B cell (primary cell): ENCODE data around the gene C2orf81. TPM values are rescaled to one million over a fixed set of nuclear protein-coding genes. Genes with fewer than 3 reads are reported as not detected.
A peak's percentile ranks its signal among the peaks of the same experiment; 100 is the strongest.

Experiments used
- ATAC-seq: fragments of 200-7000 bp; cut with Tn5 transposase; one replicate; pipeline ENCODE4 v1.10.0; 2021; ENCODE audit warnings: low read depth, mild to moderate bottlenecking, moderate number of reproducible peaks, moderate library complexity
- CTCF ChIA-PET: fragments of 350-600 bp; sonication (Branson Sonifier 250); formaldehyde crosslinking; loops from one replicate; lab custom pipeline; 2021; ENCODE audit warnings: antibody characterized with exemption, inconsistent platforms; lab: Charles Lee
- POLR2A ChIA-PET: fragments of 350-600 bp; sonication (Branson Sonifier 250); formaldehyde crosslinking; loops from one replicate; lab custom pipeline; 2021; ENCODE audit warnings: antibody characterized with exemption; lab: Charles Lee
- DNase-seq: peaks from one replicate; pipeline ENCODE4 v3.0.0; 2013
- H2AFZ ChIP-seq: 2 replicates; pipeline ENCODE4 v1.6.1; 2012; ENCODE audit warnings: mild to moderate bottlenecking, low read depth, low read length; ENCODE audit not compliant: insufficient read depth, poor library complexity, severe bottlenecking
- H3K27ac ChIP-seq, 2 donors: 1 replicate in 1 of 2; 2 replicates in 1 of 2; pipeline ENCODE4 v1.5.1; 2012 to 2013; ENCODE audit warnings: low read length in 2 of 2, mild to moderate bottlenecking in 2 of 2, moderate library complexity in 1 of 2
- H3K27me3 ChIP-seq, 4 experiments: fragments of 200-600 bp in 1 of 4; sonication (generic) in 1 of 4; replicated peaks in 1 of 4; 1 replicate in 2 of 4; 2 replicates in 2 of 4; pipeline versions ENCODE4 v1.6.1 to v1.7.0; 2013 to 2016; ENCODE audit warnings: low read length in 3 of 4, mild to moderate bottlenecking in 2 of 4, mixed read lengths in 1 of 4, moderate library complexity in 1 of 4; ENCODE audit not compliant: insufficient read depth in 4 of 4, control insufficient read depth in 3 of 4; ENCODE audit errors: control extremely low read depth in 1 of 4
- H3K36me3 ChIP-seq, 2 experiments: replicated peaks in 1 of 2; 1 replicate in 1 of 2; 2 replicates in 1 of 2; pipeline versions ENCODE4 v1.6.1 to v1.7.1; 2013; ENCODE audit warnings: low read length in 1 of 2; ENCODE audit not compliant: insufficient read depth in 2 of 2, control insufficient read depth in 1 of 2; ENCODE audit errors: control extremely low read depth in 1 of 2, extremely low read depth in 1 of 2
- H3K4me1 ChIP-seq, 2 donors: fragments of 200-600 bp in 1 of 2; sonication (generic) in 1 of 2; 1 replicate in 1 of 2; 2 replicates in 1 of 2; pipeline versions ENCODE4 v1.5.1 to v1.6.1; 2013 to 2017; ENCODE audit warnings: low read length in 2 of 2; ENCODE audit not compliant: control insufficient read depth in 2 of 2, insufficient read depth in 2 of 2
- H3K4me2 ChIP-seq: replicated peaks from 2 replicates; pipeline ENCODE3; 2012; ENCODE audit warnings: mild to moderate bottlenecking, low read depth, low read length; ENCODE audit not compliant: poor library complexity, severe bottlenecking
- H3K4me3 ChIP-seq, 5 experiments: fragments of 200-600 bp in 1 of 5; sonication (generic) in 1 of 5; 1 replicate in 3 of 5; 2 replicates in 2 of 5; pipeline versions ENCODE4 v1.5.1 to v1.7.0; 2011 to 2016; ENCODE audit warnings: low read length in 4 of 5, mild to moderate bottlenecking in 4 of 5, low read depth in 2 of 5, control low read depth in 1 of 5, moderate library complexity in 1 of 5; ENCODE audit not compliant: insufficient read depth in 1 of 5; ENCODE audit errors: control extremely low read depth in 1 of 5, extremely low read depth in 1 of 5
- H3K79me2 ChIP-seq: fragments of 200-600 bp; sonication (generic); one replicate; pipeline ENCODE4 v1.6.0; 2016; ENCODE audit warnings: low read length; ENCODE audit not compliant: control insufficient read depth, insufficient read depth
- H3K9ac ChIP-seq: fragments of 200-600 bp; sonication (generic); 2 replicates; pipeline ENCODE4 v1.6.1; 2017; ENCODE audit warnings: mild to moderate bottlenecking, low read length, moderate library complexity
- H3K9me3 ChIP-seq, 3 donors: one replicate each; pipeline versions ENCODE4 v1.6.1 to v1.7.1; 2013; ENCODE audit warnings: low read length in 2 of 3; ENCODE audit not compliant: control insufficient read depth in 2 of 3, insufficient read depth in 1 of 3; ENCODE audit errors: control extremely low read depth in 1 of 3
- H4K20me1 ChIP-seq: 2 replicates; pipeline ENCODE4 v1.6.0; 2012; ENCODE audit warnings: mild to moderate bottlenecking, low read length; ENCODE audit not compliant: insufficient read depth, control insufficient read depth, poor library complexity, severe bottlenecking
- H3K27ac Mint-ChIP-seq: one replicate; pipeline ENCODE4 v1.8.0; 2021; ENCODE audit warnings: mixed read lengths
- H3K27me3 Mint-ChIP-seq: one replicate; pipeline ENCODE4 v1.8.0; 2021; ENCODE audit warnings: mixed read lengths
- H3K4me1 Mint-ChIP-seq: one replicate; pipeline ENCODE4 v1.8.0; 2021; ENCODE audit warnings: mixed read lengths
- H3K4me3 Mint-ChIP-seq: one replicate; pipeline ENCODE4 v1.8.0; 2021; ENCODE audit warnings: mixed read lengths
- H3K9me3 Mint-ChIP-seq: one replicate; pipeline ENCODE4 v1.8.0; 2022; ENCODE audit warnings: mixed read lengths; ENCODE audit not compliant: insufficient read depth
- EZH2 ChIP-seq: IDR thresholded peaks from 2 replicates; pipeline ENCODE4 v1.6.1; 2012; ENCODE audit warnings: borderline replicate concordance, low read depth, mild to moderate bottlenecking, moderate library complexity, low read length; ENCODE audit not compliant: insufficient read depth, poor library complexity, severe bottlenecking
- WGBS: methylation state at CpG from one replicate; pipeline ENCODE4 v1.1.5; 2013; ENCODE audit warnings: missing lambda C conversion rate; ENCODE audit not compliant: insufficient coverage; 5-methylcytosine and 5-hydroxymethylcytosine counted together
- intact Hi-C: fragments of 100-400 bp; cut with micrococcal nuclease; formaldehyde crosslinking; loops from one replicate; pipeline ENCODE4 v1.10.0; 2022
- polyA plus RNA-seq: library from polyadenylated mRNA; depleted of rRNA; stranded (reverse); fragments of >200 nt; gene quantifications from 2 replicates; pipeline ENCODE4 v1.2.3, GENCODE V29; 2012
- total RNA-seq, 2 donors: library from RNA; stranded (reverse); fragments of 120-200 nt in 1 of 2; gene quantifications; 1 replicate in 1 of 2; 2 replicates in 1 of 2; pipeline versions ENCODE4 v1.2.3 to v1.2.4, GENCODE V29; 2013 to 2022
- TF ChIP-seq, protein P1 (sequence below): fragments of 200-600 bp; IDR thresholded peaks from one replicate; pipeline ENCODE4 v1.8.0; 2022; ENCODE audit warnings: antibody characterized with exemption, mild to moderate bottlenecking

The C2orf81 gene
- total and polyA plus RNA-seq, 2 donors (not counting 1 experiment from before 2014, with no cell fraction given), result 5.4 to 8.6 TPM

GRCh38 chr2:74458132-74458937 is 36.9 kb upstream of the C2orf81 start, which contains the start of gene WBP1:
TSS of gene WBP1 (plus strand) at chr2:74458438. CDS start at chr2:74458603, 165 bp downstream.
- Histone ChIP-seq H3K27me3 (no peaks in the 10 kb centered on the region), H3K4me2 (peak within 1 kb of the TSS; percentile 96), H3K9me3 (no peaks in the 10 kb centered on the region), H3K27ac (peak within 1 kb of the TSS; percentile 97 to 100), H3K9ac (peak within 1 kb of the TSS; percentile 97), H3K36me3 (peaks cover 0 to 24% of the 10 kb centered on the region in 2 experiments), H3K4me3 (peak within 1 kb of the TSS; percentile 80 to 100 (median 93)), H3K79me2 (peaks cover 31% of the 10 kb centered on the region), H3K4me1 (peaks cover 33 to 40% of the 10 kb centered on the region in 2 donors), H2AFZ (peak within 1 kb of the TSS; percentile 79), H4K20me1 (peaks cover 9% of the 10 kb centered on the region)
- TF ChIP-seq, protein P1, sequence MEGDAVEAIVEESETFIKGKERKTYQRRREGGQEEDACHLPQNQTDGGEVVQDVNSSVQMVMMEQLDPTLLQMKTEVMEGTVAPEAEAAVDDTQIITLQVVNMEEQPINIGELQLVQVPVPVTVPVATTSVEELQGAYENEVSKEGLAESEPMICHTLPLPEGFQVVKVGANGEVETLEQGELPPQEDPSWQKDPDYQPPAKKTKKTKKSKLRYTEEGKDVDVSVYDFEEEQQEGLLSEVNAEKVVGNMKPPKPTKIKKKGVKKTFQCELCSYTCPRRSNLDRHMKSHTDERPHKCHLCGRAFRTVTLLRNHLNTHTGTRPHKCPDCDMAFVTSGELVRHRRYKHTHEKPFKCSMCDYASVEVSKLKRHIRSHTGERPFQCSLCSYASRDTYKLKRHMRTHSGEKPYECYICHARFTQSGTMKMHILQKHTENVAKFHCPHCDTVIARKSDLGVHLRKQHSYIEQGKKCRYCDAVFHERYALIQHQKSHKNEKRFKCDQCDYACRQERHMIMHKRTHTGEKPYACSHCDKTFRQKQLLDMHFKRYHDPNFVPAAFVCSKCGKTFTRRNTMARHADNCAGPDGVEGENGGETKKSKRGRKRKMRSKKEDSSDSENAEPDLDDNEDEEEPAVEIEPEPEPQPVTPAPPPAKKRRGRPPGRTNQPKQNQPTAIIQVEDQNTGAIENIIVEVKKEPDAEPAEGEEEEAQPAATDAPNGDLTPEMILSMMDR, result no peak
- no peak for TF ChIP-seq EZH2
- WGBS, result 0% methylated on average over 22 of the region's 38 CpGs
- intact Hi-C loops, result loop anchor here (1.0 to 5.0 kb wide), 7 partner anchors 14 to 281 kb away; partner anchors contain the start of genes AUP1, C2orf81, DOK1 and HTRA2
- Mint-ChIP-seq H3K4me3 (peak within 1 kb of the TSS; percentile 94), H3K27ac (peak within 1 kb of the TSS; percentile 99), H3K27me3 (no peaks in the 10 kb centered on the region), H3K4me1 (peaks cover 56% of the 10 kb centered on the region), H3K9me3 (no peaks in the 10 kb centered on the region)
- DNase-seq (peak; percentile 100), ATAC-seq (peak; percentile 79)
- ChIA-PET POLR2A (interaction anchor here (0.5 to 6.0 kb wide), 15 partner anchors 9 to 280 kb away, joined by 3 to 63 read pairs (median 4); partner anchors contain the start of genes AUP1, C2orf81, CCDC142 and HTRA2), CTCF (interaction anchor here (0.5 to 5.7 kb wide), 11 partner anchors 8 to 379 kb away, joined by 3 to 54 read pairs (median 4); partner anchors contain the start of genes C2orf81, CCDC142, MRPL53 and TTC31)
